ENCODE data around the gene LCA5L.

The LCA5L gene

DNA sequence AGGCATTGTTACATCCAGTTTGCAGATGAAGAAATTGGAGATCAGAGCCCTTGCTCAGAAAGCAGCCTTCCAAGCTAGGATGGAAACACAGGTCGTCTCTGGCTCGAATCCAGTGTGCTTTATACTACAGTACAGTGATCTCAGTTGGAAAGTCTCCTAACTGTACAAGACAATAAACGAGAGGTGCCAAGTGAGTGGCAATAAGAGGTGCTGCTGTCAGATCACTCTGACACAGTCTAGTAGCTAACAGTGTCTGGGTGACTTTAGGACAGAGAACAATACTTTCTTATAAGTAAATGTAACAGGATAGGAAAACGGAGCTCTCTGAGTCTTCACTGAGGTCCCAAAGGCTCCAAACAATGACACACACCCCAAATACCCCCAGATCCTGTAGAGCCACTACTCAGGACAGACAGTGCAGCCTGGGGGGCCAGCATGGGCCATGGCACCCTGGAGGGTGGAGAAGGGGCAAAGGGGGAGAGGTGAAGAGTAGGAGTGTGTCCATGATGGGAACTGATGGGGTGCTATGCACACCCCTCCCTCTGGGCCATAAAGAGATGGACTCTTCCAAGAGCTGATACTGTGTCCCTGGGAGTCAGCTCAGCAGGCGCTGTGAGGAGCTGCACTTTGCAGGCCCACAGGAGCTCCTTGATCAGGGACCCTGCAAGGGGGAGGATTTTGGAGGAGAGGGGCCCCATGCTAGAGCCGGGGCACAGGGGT, 9.5 kb upstream of the LCA5L start:
- Histone ChIP-seq H4K5ac (ENCODE audit: low read length) (no peak overlapping the region), H2AK5ac (ENCODE audit: low read length) (no peak overlapping the region), H3K18ac (ENCODE audit: low read length) (no peak overlapping the region), H4K8ac (ENCODE audit: low read depth, low read length) (no peak overlapping the region), H3K27me3 (ENCODE audit: insufficient read depth, low read length, poor library complexity) (no peaks in the 10 kb centered on the region), H3K79me1 (ENCODE audit: low read length) (no peaks in the 10 kb centered on the region), H3K36me3 (ENCODE audit: control insufficient read depth, insufficient read depth, low read length) (no peaks in the 10 kb centered on the region), H3K79me2 (ENCODE audit: control insufficient read depth, insufficient read depth, low read length) (no peaks in the 10 kb centered on the region), H2BK5ac (ENCODE audit: low read length) (no peak overlapping the region), H2BK120ac (ENCODE audit: low read depth, low read length) (no peak overlapping the region), H3K56ac (ENCODE audit: low read length) (no peak overlapping the region), H3K4ac (ENCODE audit: low read depth, low read length) (no peak overlapping the region), H3K4me3 (ENCODE audit: low read length) (no peak overlapping the region), H3K23ac (ENCODE audit: low read length) (no peak overlapping the region), H3K4me1 (ENCODE audit: control insufficient read depth, low read depth, low read length) (peaks cover 1% of the 10 kb centered on the region), H3K4me2 (ENCODE audit: low read length) (no peak overlapping the region), H3K27ac (ENCODE audit: low read depth, low read length) (no peak overlapping the region), H2BK15ac (replicated peaks; ENCODE audit: low read depth) (no peak overlapping the region), H3K9ac (ENCODE audit: low read length) (no peak overlapping the region)
- WGBS (ENCODE audit: extremely low coverage, insufficient coverage, low lambda C conversion rate): no CpG with 5 or more reads among the region's 6 CpGs
- DNase-seq: no peak

DNA sequence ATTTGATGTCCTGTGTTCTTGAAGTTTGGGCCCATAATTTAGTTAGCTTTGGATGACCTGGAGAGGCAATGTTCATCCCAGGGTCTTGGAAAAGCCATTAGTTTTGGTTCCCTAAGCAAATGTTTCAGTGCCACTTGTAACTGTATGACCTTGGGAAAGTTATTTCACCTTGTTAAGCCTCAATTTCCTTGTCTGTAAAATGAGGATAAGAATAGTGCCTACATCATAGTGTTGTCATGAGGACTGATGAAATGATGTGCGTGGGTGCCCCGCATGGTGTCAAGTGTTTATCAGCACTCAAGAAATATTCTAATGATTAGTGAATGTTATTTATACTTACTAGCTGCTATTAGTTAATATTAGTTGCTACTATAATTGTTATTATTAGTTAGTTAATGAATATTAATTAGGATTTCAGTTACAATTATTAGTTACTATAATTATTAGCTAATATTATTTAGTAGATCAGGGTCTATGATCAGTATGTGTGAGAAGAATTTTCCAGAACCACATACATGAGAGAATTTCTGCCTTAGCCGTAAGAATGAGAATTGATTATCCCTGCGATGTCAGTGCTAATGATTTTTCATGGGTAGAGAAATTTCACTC, 8.1 kb upstream of the LCA5L start:
- H2BK120ac ChIP-seq (ENCODE audit: low read depth, low read length): no peak overlapping the region
- H3K27me3 ChIP-seq (ENCODE audit: insufficient read depth, low read length, poor library complexity): no peaks in the 10 kb centered on the region
- H3K56ac ChIP-seq (ENCODE audit: low read length): no peak overlapping the region
- H4K5ac ChIP-seq (ENCODE audit: low read length): no peak overlapping the region
- no peak for DNase-seq
- no peak overlapping the region for H3K4me2 ChIP-seq (ENCODE audit: low read length)
- H3K27ac ChIP-seq (ENCODE audit: low read depth, low read length): no peak overlapping the region
- H2BK15ac ChIP-seq (replicated peaks; ENCODE audit: low read depth): no peak overlapping the region
- H3K4me1 ChIP-seq (ENCODE audit: control insufficient read depth, low read depth, low read length): peaks cover 1% of the 10 kb centered on the region
- no peak overlapping the region for H2AK5ac ChIP-seq (ENCODE audit: low read length)
- H2BK5ac ChIP-seq (ENCODE audit: low read length): no peak overlapping the region
- no peak overlapping the region for H3K4me3 ChIP-seq (ENCODE audit: low read length)
- H4K8ac ChIP-seq (ENCODE audit: low read depth, low read length): no peak overlapping the region
- H3K36me3 ChIP-seq (ENCODE audit: control insufficient read depth, insufficient read depth, low read length): no peaks in the 10 kb centered on the region
- H3K79me2 ChIP-seq (ENCODE audit: control insufficient read depth, insufficient read depth, low read length): no peaks in the 10 kb centered on the region
- WGBS (ENCODE audit: extremely low coverage, insufficient coverage, low lambda C conversion rate): no CpG with 5 or more reads among the region's 4 CpGs
- no peaks in the 10 kb centered on the region for H3K79me1 ChIP-seq (ENCODE audit: low read length)
- no peak overlapping the region for H3K23ac ChIP-seq (ENCODE audit: low read length)
- no peak overlapping the region for H3K18ac ChIP-seq (ENCODE audit: low read length)
- no peak overlapping the region for H3K4ac ChIP-seq (ENCODE audit: low read depth, low read length)
- no peak overlapping the region for H3K9ac ChIP-seq (ENCODE audit: low read length)

DNA sequence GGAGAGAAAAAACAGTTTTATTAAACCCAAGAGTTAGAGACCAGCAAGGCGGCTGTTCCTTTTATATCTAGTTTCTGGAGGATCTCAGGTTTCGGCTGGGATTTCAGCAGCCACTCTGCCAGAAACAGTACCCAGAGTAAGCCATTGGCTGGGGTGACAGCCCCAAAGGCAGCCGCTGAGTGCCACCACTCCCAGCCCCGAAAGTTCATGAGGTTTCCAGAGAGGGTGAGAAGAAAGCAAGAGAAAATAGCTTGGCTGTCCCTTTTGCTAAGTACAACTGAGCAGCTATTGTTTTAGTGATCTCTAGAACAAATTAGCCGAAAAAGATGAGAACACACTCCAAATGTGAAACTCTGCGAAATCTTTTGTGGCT, 7.4 kb upstream of the LCA5L start:
- H4K5ac ChIP-seq (ENCODE audit: low read length): no peak overlapping the region
- H3K4me1 ChIP-seq (ENCODE audit: control insufficient read depth, low read depth, low read length): peaks cover 1% of the 10 kb centered on the region
- no peak overlapping the region for H3K18ac ChIP-seq (ENCODE audit: low read length)
- WGBS (ENCODE audit: extremely low coverage, insufficient coverage, low lambda C conversion rate): no CpG with 5 or more reads among the region's 6 CpGs
- no peak overlapping the region for H2BK15ac ChIP-seq (replicated peaks; ENCODE audit: low read depth)
- no peaks in the 10 kb centered on the region for H3K79me1 ChIP-seq (ENCODE audit: low read length)
- H3K4ac ChIP-seq (ENCODE audit: low read depth, low read length): no peak overlapping the region
- no peak overlapping the region for H2BK120ac ChIP-seq (ENCODE audit: low read depth, low read length)
- no peaks in the 10 kb centered on the region for H3K36me3 ChIP-seq (ENCODE audit: control insufficient read depth, insufficient read depth, low read length)
- no peak overlapping the region for H3K4me3 ChIP-seq (ENCODE audit: low read length)
- no peak overlapping the region for H2AK5ac ChIP-seq (ENCODE audit: low read length)
- H3K23ac ChIP-seq (ENCODE audit: low read length): no peak overlapping the region
- no peak overlapping the region for H3K27ac ChIP-seq (ENCODE audit: low read depth, low read length)
- DNase-seq: no peak
- no peaks in the 10 kb centered on the region for H3K79me2 ChIP-seq (ENCODE audit: control insufficient read depth, insufficient read depth, low read length)
- no peak overlapping the region for H3K9ac ChIP-seq (ENCODE audit: low read length)
- H4K8ac ChIP-seq (ENCODE audit: low read depth, low read length): no peak overlapping the region
- no peak overlapping the region for H2BK5ac ChIP-seq (ENCODE audit: low read length)
- no peaks in the 10 kb centered on the region for H3K27me3 ChIP-seq (ENCODE audit: insufficient read depth, low read length, poor library complexity)
- H3K4me2 ChIP-seq (ENCODE audit: low read length): no peak overlapping the region
- H3K56ac ChIP-seq (ENCODE audit: low read length): no peak overlapping the region

DNA sequence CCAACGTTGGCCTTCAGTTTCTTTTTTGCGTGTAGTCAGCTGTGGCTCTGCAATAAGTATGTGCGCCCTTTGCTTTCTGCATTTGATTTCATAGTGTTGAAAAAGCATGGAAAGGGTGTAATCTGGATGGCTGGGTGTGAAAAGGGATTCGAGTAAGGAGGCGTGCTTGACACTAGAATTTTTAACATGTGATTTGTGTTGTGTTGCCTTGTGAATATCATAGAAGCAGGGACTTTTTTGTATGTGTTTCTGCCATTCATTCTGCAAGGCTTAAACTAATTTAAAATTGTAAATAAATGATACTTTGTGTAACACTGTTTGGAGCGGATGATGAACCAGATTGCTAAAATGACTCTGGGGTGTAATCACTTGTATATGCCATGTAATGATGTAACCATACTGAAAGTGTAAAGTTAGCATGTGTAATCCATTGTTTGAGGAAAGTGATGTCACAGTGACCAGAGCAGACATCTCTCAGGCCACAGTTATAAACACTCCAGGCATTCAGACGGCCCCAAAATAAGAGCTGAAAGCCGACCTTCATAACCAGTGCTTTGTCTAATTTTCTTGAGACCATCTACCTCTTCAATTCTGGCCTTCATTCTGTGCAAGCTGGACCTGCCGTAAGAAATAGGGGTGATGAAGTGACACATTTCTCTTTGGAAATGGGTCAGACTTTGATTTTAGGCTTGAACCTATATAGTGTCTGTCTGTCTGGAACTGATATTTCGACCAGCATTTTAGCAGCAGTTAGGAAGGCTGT, 6.8 kb upstream of the LCA5L start:
- Histone ChIP-seq H3K27me3 (ENCODE audit: insufficient read depth, low read length, poor library complexity) (no peaks in the 10 kb centered on the region), H2AK5ac (ENCODE audit: low read length) (no peak overlapping the region), H2BK5ac (ENCODE audit: low read length) (no peak overlapping the region), H2BK15ac (replicated peaks; ENCODE audit: low read depth) (no peak overlapping the region), H3K4me1 (ENCODE audit: control insufficient read depth, low read depth, low read length) (peaks cover 1% of the 10 kb centered on the region), H4K8ac (ENCODE audit: low read depth, low read length) (no peak overlapping the region), H3K18ac (ENCODE audit: low read length) (no peak overlapping the region), H3K23ac (ENCODE audit: low read length) (no peak overlapping the region), H2BK120ac (ENCODE audit: low read depth, low read length) (no peak overlapping the region), H4K5ac (ENCODE audit: low read length) (no peak overlapping the region), H3K27ac (ENCODE audit: low read depth, low read length) (peak overlapping the region; percentile 54), H3K4ac (ENCODE audit: low read depth, low read length) (no peak overlapping the region), H3K56ac (ENCODE audit: low read length) (no peak overlapping the region), H3K79me2 (ENCODE audit: control insufficient read depth, insufficient read depth, low read length) (no peaks in the 10 kb centered on the region), H3K79me1 (ENCODE audit: low read length) (no peaks in the 10 kb centered on the region), H3K4me2 (ENCODE audit: low read length) (no peak overlapping the region), H3K36me3 (ENCODE audit: control insufficient read depth, insufficient read depth, low read length) (no peaks in the 10 kb centered on the region), H3K9ac (ENCODE audit: low read length) (no peak overlapping the region), H3K4me3 (ENCODE audit: low read length) (no peak overlapping the region)
- no CpG with 5 or more reads among the region's 10 CpGs for WGBS (ENCODE audit: extremely low coverage, insufficient coverage, low lambda C conversion rate)
- no peak for DNase-seq

DNA sequence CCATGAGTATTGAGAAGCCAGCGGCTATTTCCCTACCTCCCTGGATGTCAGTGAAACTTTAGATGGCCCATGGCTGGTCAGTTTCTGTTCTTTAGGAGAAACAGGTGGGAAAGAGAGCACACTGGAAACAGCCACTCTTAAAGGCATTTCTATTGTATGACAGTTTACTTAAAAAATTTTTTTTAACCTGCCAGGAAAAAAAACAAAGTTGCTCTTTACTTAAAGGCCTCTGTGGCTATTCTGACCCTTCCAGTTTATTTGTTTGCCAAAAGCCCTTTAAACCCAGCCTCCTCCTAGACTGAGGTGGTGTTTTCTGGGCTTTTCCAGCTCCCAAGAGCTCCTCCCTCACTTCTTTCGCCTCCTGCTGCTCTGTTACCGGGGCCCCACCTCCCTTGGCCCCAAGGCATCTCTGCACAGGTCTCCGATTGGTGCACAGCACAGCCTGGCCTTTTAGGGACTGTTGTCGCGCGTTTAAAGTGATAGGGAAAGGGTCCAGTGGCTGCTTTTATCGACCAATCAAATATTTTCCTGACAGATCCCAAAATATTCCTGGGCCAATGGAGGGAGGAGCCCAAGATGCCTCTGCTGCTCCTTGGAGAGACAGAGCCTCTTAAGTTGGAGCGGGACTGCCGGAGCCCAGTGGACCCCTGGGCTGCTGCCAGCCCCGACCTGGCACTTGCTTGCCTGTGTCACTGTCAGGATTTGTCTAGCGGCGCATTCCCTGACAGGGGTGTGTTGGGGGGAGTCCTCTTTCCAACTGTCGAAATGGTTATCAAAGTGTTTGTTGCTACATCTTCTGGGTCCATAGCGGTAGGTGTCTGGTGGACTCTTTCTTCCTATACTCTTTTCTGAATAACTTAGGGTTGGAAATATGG, 6.0 kb upstream of the LCA5L start, which contains the start of gene SH3BGR:
Gene SH3BGR, plus strand, starts transcription at position 639 of the 875 bp plus-strand sequence. Its CDS starts 127 bp downstream, at position 766.
- H4K8ac ChIP-seq (ENCODE audit: low read depth, low read length): no peak within 1 kb of the TSS
- H2BK120ac ChIP-seq (ENCODE audit: low read depth, low read length): no peak within 1 kb of the TSS
- peak within 1 kb of the TSS; percentile 8 for H3K56ac ChIP-seq (ENCODE audit: low read length)
- no peak within 1 kb of the TSS for H3K9ac ChIP-seq (ENCODE audit: low read length)
- H3K36me3 ChIP-seq (ENCODE audit: control insufficient read depth, insufficient read depth, low read length): no peaks in the 10 kb centered on the region
- H3K79me2 ChIP-seq (ENCODE audit: control insufficient read depth, insufficient read depth, low read length): no peaks in the 10 kb centered on the region
- H2BK15ac ChIP-seq (replicated peaks; ENCODE audit: low read depth): no peak within 1 kb of the TSS
- peaks cover 1% of the 10 kb centered on the region for H3K4me1 ChIP-seq (ENCODE audit: control insufficient read depth, low read depth, low read length)
- H3K23ac ChIP-seq (ENCODE audit: low read length): no peak within 1 kb of the TSS
- H4K5ac ChIP-seq (ENCODE audit: low read length): no peak within 1 kb of the TSS
- no peak within 1 kb of the TSS for H2AK5ac ChIP-seq (ENCODE audit: low read length)
- H3K4me2 ChIP-seq (ENCODE audit: low read length): no peak within 1 kb of the TSS
- WGBS (ENCODE audit: extremely low coverage, insufficient coverage, low lambda C conversion rate): no CpG with 5 or more reads among the region's 15 CpGs
- H3K27me3 ChIP-seq (ENCODE audit: insufficient read depth, low read length, poor library complexity): no peaks in the 10 kb centered on the region
- no peak within 1 kb of the TSS for H3K4ac ChIP-seq (ENCODE audit: low read depth, low read length)
- peak; percentile 89 for DNase-seq
- H3K4me3 ChIP-seq (ENCODE audit: low read length): no peak within 1 kb of the TSS
- peak within 1 kb of the TSS; percentile 52 for H3K18ac ChIP-seq (ENCODE audit: low read length)
- no peak within 1 kb of the TSS for H2BK5ac ChIP-seq (ENCODE audit: low read length)
- peak within 1 kb of the TSS; percentile 54 for H3K27ac ChIP-seq (ENCODE audit: low read depth, low read length)
- no peaks in the 10 kb centered on the region for H3K79me1 ChIP-seq (ENCODE audit: low read length)

Data from mesendoderm (in vitro differentiated cells).